Measurements from ENCODE around the gene ITGA2B. TPM values are rescaled to one million over a fixed set of nuclear protein-coding genes. Genes with fewer than 3 reads are reported as not detected.
"Not testable (repeated sequence)": the region's sequence is repeated elsewhere in the genome, so short reads cannot be mapped to it uniquely, and the experiment has no call there.

The ITGA2B gene
- total and polyA plus RNA-seq, 9 donors = 0.60 to 5.2 (median 2.2) TPM

DNA sequence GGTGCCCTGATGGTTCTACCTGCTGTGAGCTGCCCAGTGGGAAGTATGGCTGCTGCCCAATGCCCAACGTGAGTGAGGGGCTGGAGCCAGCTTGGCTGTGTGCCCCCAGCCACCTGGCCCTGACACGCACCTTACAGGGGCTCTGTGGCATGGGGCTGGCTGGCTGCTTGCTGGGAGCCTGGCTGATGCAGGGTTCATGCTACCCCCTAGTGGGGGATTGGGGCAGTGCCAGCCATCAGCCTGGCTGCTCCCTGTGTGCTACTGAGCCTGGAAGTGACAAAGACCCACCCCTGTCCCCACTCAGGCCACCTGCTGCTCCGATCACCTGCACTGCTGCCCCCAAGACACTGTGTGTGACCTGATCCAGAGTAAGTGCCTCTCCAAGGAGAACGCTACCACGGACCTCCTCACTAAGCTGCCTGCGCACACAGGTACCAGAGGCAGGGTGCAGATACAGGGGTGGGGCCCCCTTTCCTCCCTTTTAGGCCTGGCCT, 38.7 kb downstream of the ITGA2B start:
- no peaks in the 10 kb centered on the region for H3K36me3 ChIP-seq
- no peaks in the 10 kb centered on the region for H3K9me3 ChIP-seq
- H3K4me3 ChIP-seq = no peak overlapping the region
- intact Hi-C loops (cut with DNase I) = loop anchor here in 1 of 4 donors (10.0 kb wide), 1 partner anchor 146 kb away; no protein-coding TSS in a partner anchor
- 65 to 66% (median 65%) methylated on average over 6 of the region's 6 CpGs for WGBS, 3 donors
- no peaks in the 10 kb centered on the region for H3K27me3 ChIP-seq
- TF ChIP-seq POLR2A (IDR thresholded peaks at IDR 0.05) = no peak
- peak; percentile 28 to 56 (median 38) for TF ChIP-seq CTCF (IDR thresholded peaks at IDR 0.05)
- no peak for TF ChIP-seq EP300 (IDR thresholded peaks at IDR 0.05)
- peak; percentile 46 to 74 (median 66) for DNase-seq
- peaks cover 4% of the 10 kb centered on the region for H3K4me1 ChIP-seq (ENCODE audit: insufficient read depth)
- H3K27ac ChIP-seq = no peak overlapping the region

- WGBS, 3 donors = 87 to 90% (median 89%) methylated on average over 12 of the region's 12 CpGs
- no peaks in the 10 kb centered on the region for H3K36me3 ChIP-seq
- DNase-seq = no peak
- H3K27me3 ChIP-seq = no peaks in the 10 kb centered on the region
- no peak overlapping the region for H3K27ac ChIP-seq
- H3K4me3 ChIP-seq = no peak overlapping the region
- intact Hi-C loops (cut with DNase I) = loop anchor here in 1 of 4 donors (10.0 kb wide), 1 partner anchor 145 kb away; no protein-coding TSS in a partner anchor
- H3K4me1 ChIP-seq (ENCODE audit: insufficient read depth) = peaks cover 5% of the 10 kb centered on the region
- TF ChIP-seq CTCF (IDR thresholded peaks at IDR 0.05) (no peak), EP300 (IDR thresholded peaks at IDR 0.05) (no peak), POLR2A (IDR thresholded peaks at IDR 0.05) (no peak)
- H3K9me3 ChIP-seq = no peaks in the 10 kb centered on the region
Observed at GRCh38 chr17:44349553-44350070, 39.8 kb downstream of the ITGA2B start.

- H3K4me3 ChIP-seq = no peak overlapping the region
- intact Hi-C loops (cut with DNase I) = no loop called here
- no peak for TF ChIP-seq POLR2A (IDR thresholded peaks at IDR 0.05)
- no peak for TF ChIP-seq EP300 (IDR thresholded peaks at IDR 0.05)
- TF ChIP-seq CTCF (IDR thresholded peaks at IDR 0.05) = no peak
- no peaks in the 10 kb centered on the region for H3K27me3 ChIP-seq
- no peak for DNase-seq
- H3K36me3 ChIP-seq = no peaks in the 10 kb centered on the region
- no peaks in the 10 kb centered on the region for H3K9me3 ChIP-seq
- 75 to 85% (median 83%) methylated on average over 4 to 6 of the region's 6 CpGs for WGBS, 3 donors
- H3K4me1 ChIP-seq (ENCODE audit: insufficient read depth) = peaks cover 5% of the 10 kb centered on the region
- no peak overlapping the region for H3K27ac ChIP-seq
Observed at GRCh38 chr17:44348988-44349364, 40.5 kb downstream of the ITGA2B start.

DNA sequence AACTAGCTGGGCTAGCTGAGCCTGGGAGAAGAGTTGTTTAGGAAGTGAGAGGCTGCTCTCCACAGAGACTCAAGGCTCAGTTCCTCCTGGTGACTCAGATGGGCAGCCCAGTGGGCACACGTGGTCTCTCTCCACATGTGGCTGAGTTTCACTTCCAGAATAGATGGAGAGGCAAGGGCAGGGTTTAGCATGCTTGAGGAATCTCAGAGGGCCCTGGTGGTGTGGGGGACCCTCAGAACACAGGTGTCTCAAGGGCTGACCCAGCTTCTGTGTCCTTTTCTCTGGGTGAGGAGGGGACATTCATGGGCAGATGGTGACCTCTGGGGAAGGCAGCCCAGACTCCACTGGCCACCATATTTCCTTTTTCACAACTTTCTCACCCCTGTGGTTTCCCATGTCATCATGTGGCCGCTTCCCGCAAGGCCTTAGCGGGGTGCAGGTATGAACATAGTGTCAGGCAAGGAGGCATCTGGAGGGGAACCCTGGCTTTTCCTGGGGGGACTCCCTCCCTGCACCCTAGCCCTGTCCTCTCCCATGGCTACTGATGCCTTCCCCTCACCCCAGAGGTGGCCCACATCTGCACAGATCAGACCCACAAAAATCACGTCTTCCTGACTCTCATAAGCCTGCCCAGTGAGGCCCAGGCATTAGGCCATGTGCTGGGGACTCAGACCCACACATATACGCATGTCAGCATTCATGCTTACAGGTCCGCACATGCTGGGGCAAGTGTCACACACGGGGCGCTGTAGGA, 41.0 kb downstream of the ITGA2B start:
- no peaks in the 10 kb centered on the region for H3K36me3 ChIP-seq
- H3K4me1 ChIP-seq (ENCODE audit: insufficient read depth) = peaks cover 5% of the 10 kb centered on the region
- H3K27ac ChIP-seq = no peak overlapping the region
- no peaks in the 10 kb centered on the region for H3K27me3 ChIP-seq
- 83 to 86% (median 86%) methylated on average over 9 of the region's 9 CpGs for WGBS, 3 donors
- TF ChIP-seq POLR2A (IDR thresholded peaks at IDR 0.05) = no peak
- TF ChIP-seq EP300 (IDR thresholded peaks at IDR 0.05) = no peak
- no peak for TF ChIP-seq CTCF (IDR thresholded peaks at IDR 0.05)
- H3K4me3 ChIP-seq = no peak overlapping the region
- intact Hi-C loops (cut with DNase I) = no loop called here
- H3K9me3 ChIP-seq = no peaks in the 10 kb centered on the region
- DNase-seq = no peak

- H3K4me3 ChIP-seq; H3K4me1 ChIP-seq (ENCODE audit: insufficient read depth); DNase-seq; H3K27me3 ChIP-seq; intact Hi-C loops (cut with DNase I); H3K9me3 ChIP-seq; H3K36me3 ChIP-seq; H3K27ac ChIP-seq: not testable (repeated sequence)
- 80 to 85% (median 84%) methylated on average over 18 of the region's 18 CpGs for WGBS, 3 donors
Observed at GRCh38 chr17:44347206-44348055, 42.0 kb downstream of the ITGA2B start.
